Lower leg skin (tissue), 4 donors: Measurements from ENCODE around the gene DOHH. TPM values are rescaled to one million over a fixed set of nuclear protein-coding genes. Genes with fewer than 3 reads are reported as not detected.

Experiments used
- DNase-seq, 2 donors: peaks; one replicate each; pipeline ENCODE4 v3.0.0-alpha.2; 2019; ENCODE audit warnings: low spot score in 2 of 2
- H3K4me3 ChIP-seq: fragments of 200-600 bp; sonication (generic); 2 replicates; pipeline ENCODE4 v1.5.1; 2017; ENCODE audit warnings: mild to moderate bottlenecking, low read depth; ENCODE audit not compliant: poor library complexity, severe bottlenecking
- POLR2A ChIP-seq, 2 donors: fragments of 450-650 bp; IDR thresholded peaks; one replicate each; pipeline ENCODE4 v1.6.1; 2016 to 2017; ENCODE audit warnings: antibody characterized with exemption in 2 of 2, mild to moderate bottlenecking in 1 of 2, moderate library complexity in 1 of 2
- WGBS, 2 donors: methylation state at CpG; one replicate each; pipeline ENCODE4 v1.1.5; 2018; 5-methylcytosine and 5-hydroxymethylcytosine counted together
- intact Hi-C: fragments of 100-400 bp; cut with DNase I; formaldehyde crosslinking; loops from one replicate; pipeline ENCODE4 v1.15.0; 2023; ENCODE audit warnings: low total_unique reads
- total RNA-seq, 4 donors: library from RNA; depleted of rRNA; stranded (reverse); fragments of >200 nt; gene quantifications; one replicate each; pipeline ENCODE4 v1.1.0, GENCODE V29; 2016
- TF ChIP-seq, protein P1 (sequence below), 3 donors: fragments of 450-650 bp; IDR thresholded peaks; one replicate each; pipeline ENCODE4 v1.5.1; 2016; ENCODE audit warnings: antibody characterized with exemption in 3 of 3, mild to moderate bottlenecking in 3 of 3, moderate library complexity in 2 of 3

Gene DOHH
- total RNA-seq, 4 donors from 2014 or later: 20.4 to 28.4 (median 24.1) TPM

DNA sequence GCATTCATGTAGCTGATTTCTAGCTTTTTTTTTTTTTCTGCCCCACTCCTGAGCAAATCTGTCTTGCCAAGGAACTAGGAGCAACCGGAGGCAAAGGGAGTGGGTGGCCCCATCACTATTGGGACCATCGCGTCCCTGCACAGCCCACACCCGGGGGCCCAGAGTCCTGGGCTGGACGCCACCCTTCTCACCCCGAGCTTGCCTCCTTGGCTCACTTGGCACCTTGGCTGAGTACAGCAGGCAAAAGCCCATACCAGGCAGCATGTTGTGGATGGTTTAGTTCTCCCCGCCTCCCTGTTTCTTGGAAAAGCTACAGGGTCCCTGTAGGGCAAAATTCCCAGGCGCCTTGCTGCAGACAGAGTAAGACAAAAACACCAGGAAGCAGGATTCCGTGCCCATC is 33.8 kb downstream of the DOHH start:
- DNase-seq: no peak
- intact Hi-C loops: no loop called here
- TF ChIP-seq POLR2A (IDR thresholded peaks at IDR 0.05): no peak
- TF ChIP-seq, protein P1, sequence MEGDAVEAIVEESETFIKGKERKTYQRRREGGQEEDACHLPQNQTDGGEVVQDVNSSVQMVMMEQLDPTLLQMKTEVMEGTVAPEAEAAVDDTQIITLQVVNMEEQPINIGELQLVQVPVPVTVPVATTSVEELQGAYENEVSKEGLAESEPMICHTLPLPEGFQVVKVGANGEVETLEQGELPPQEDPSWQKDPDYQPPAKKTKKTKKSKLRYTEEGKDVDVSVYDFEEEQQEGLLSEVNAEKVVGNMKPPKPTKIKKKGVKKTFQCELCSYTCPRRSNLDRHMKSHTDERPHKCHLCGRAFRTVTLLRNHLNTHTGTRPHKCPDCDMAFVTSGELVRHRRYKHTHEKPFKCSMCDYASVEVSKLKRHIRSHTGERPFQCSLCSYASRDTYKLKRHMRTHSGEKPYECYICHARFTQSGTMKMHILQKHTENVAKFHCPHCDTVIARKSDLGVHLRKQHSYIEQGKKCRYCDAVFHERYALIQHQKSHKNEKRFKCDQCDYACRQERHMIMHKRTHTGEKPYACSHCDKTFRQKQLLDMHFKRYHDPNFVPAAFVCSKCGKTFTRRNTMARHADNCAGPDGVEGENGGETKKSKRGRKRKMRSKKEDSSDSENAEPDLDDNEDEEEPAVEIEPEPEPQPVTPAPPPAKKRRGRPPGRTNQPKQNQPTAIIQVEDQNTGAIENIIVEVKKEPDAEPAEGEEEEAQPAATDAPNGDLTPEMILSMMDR (IDR thresholded peaks at IDR 0.05): no peak
- 44 to 48% methylated on average over 9 of the region's 9 CpGs for WGBS, 2 donors
- no peak overlapping the region for H3K4me3 ChIP-seq

DNA sequence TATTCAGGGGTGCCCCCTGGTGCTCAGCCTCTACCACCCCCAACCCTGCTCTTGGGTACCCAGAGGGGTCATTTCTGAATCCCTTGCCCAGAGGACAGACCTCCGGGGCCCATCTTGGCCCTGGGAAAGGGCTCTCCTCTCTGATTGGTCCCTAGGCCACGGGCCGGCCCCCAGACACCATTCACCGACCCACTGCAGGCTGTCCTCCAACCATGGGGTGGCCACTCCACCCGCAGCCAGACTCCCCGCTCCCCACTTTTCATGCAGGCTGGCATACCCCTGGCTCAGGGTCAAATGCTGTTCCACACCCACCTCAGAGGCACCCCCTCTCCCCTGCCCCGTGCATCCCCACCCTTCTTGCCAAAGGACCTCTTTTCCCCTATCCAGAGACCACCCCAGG is 34.9 kb downstream of the DOHH start:
- intact Hi-C loops: no loop called here
- TF ChIP-seq, protein P1 (IDR thresholded peaks at IDR 0.05): no peak
- no peak overlapping the region for H3K4me3 ChIP-seq
- no peak for DNase-seq
- 72 to 79% methylated on average over 7 of the region's 7 CpGs for WGBS, 2 donors

GRCh38 chr19:3464587-3465235 is 35.8 kb downstream of the DOHH start:
- no peak for DNase-seq
- intact Hi-C loops: no loop called here
- WGBS, 2 donors: 76 to 78% methylated on average over 26 to 31 of the region's 31 CpGs
- no peak overlapping the region for H3K4me3 ChIP-seq
- TF ChIP-seq, protein P1 (IDR thresholded peaks at IDR 0.05): no peak
- TF ChIP-seq POLR2A (IDR thresholded peaks at IDR 0.05): no peak

GRCh38 chr19:3463714-3464586 is 36.5 kb downstream of the DOHH start:
- no peak overlapping the region for H3K4me3 ChIP-seq
- intact Hi-C loops: no loop called here
- WGBS, 2 donors: 84 to 86% methylated on average over 43 to 56 of the region's 57 CpGs
- no peak for TF ChIP-seq POLR2A (IDR thresholded peaks at IDR 0.05)
- TF ChIP-seq, protein P1 (IDR thresholded peaks at IDR 0.05): no peak
- no peak for DNase-seq

DNA sequence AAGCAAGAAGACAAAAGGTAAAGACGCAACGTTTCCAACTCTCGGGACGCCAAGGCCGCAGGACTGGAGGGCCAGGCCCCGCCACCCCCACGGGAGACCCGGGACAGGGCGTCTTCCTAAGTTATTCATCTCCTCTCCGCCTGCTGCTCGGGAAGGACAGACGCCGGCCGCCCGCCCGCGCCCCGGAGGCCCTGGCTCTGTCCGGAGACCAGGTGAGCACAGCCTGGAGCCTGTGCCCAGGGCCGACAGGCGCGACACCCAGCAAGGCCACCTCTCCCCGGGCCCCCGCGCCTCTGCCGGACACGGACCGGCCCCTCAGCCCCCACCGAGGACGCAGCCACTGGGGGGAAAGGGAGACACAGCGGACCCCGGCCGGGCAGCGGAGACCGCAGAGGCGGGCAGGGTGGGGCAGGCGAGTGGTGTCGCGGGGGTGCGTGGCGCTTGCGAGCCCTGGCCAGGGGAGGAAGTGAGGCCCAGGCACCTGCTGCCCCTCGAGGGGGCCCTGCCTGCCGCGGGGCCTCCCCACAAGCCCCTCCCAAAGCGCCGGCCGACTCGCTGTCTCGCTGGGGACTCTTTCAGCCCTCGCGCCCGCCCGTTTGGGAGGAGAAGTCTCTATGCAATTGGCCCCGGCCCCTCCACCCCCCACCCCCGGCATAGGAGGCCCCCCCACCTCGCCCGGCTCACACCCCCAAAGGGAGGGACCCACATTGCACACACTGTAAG is 37.3 kb downstream of the DOHH start:
- no peak overlapping the region for H3K4me3 ChIP-seq
- TF ChIP-seq POLR2A (IDR thresholded peaks at IDR 0.05): no peak
- TF ChIP-seq, protein P1 (IDR thresholded peaks at IDR 0.05): no peak
- DNase-seq: no peak
- intact Hi-C loops: no loop called here
- WGBS, 2 donors: 81 to 85% methylated on average over 26 to 49 of the region's 58 CpGs
